Gastrocnemius medialis (tissue), 4 donors: ENCODE data around the gene GOLGA8B. TPM values are rescaled to one million over a fixed set of nuclear protein-coding genes. Genes with fewer than 3 reads are reported as not detected.

Experiments
- ATAC-seq, 2 donors: fragments of 150-250 bp; one replicate each; pipeline ENCODE4 v1.9.1; 2016
- DNase-seq, 2 donors: peaks; one replicate each; pipeline ENCODE4 v3.0.0-alpha.2; 2019
- H3K27ac ChIP-seq, 4 donors: fragments of 200-600 bp; sonication (generic); 1 replicate in 1 of 4; 2 replicates in 3 of 4; pipeline ENCODE4 v1.5.1; 2016 to 2018; ENCODE audit warnings: mild to moderate bottlenecking in 2 of 4, moderate library complexity in 1 of 4
- H3K27me3 ChIP-seq, 3 donors: fragments of 200-600 bp; sonication (generic) in 2 of 3; 1 replicate in 1 of 3; 2 replicates in 2 of 3; pipeline versions ENCODE4 v1.5.1 to v1.6.0; 2016 to 2019; ENCODE audit warnings: mild to moderate bottlenecking in 1 of 3, moderate library complexity in 1 of 3
- H3K36me3 ChIP-seq, 2 donors: fragments of 200-600 bp; sonication (generic) in 1 of 2; one replicate each; pipeline ENCODE4 v1.5.1; 2017 to 2018
- H3K4me1 ChIP-seq, 2 donors: fragments of 200-600 bp; sonication (generic) in 1 of 2; one replicate each; pipeline ENCODE4 v1.5.1; 2016 to 2017; ENCODE audit warnings: mild to moderate bottlenecking in 2 of 2
- H3K4me3 ChIP-seq, 4 donors: fragments of 200-600 bp; sonication (generic) in 3 of 4; 1 replicate in 1 of 4; 2 replicates in 3 of 4; pipeline ENCODE4 v1.5.1; 2016 to 2019; ENCODE audit warnings: mild to moderate bottlenecking in 2 of 4
- H3K9me3 ChIP-seq, 3 donors: fragments of 200-600 bp; sonication (generic) in 2 of 3; 1 replicate in 1 of 3; 2 replicates in 2 of 3; pipeline ENCODE4 v1.5.1; 2016 to 2019
- CTCF ChIP-seq, 5 experiments: fragments of 450-650 bp in 3 of 5; fragments of 200-600 bp in 2 of 5; sonication (generic) in 2 of 5; IDR thresholded peaks in 4 of 5; conservative IDR thresholded peaks in 1 of 5; 1 replicate in 4 of 5; 2 replicates in 1 of 5; pipeline ENCODE4 v1.5.1; 2016 to 2019; ENCODE audit warnings: antibody characterized with exemption in 5 of 5, mild to moderate bottlenecking in 3 of 5, moderate library complexity in 3 of 5
- POLR2A ChIP-seq, 2 donors: fragments of 450-650 bp; IDR thresholded peaks; one replicate each; pipeline ENCODE4 v1.6.1; 2017; ENCODE audit warnings: antibody characterized with exemption in 2 of 2, mild to moderate bottlenecking in 2 of 2, moderate library complexity in 2 of 2
- in situ Hi-C, 4 donors: fragments of 200-750 bp; cut with MboI; loops; one replicate each; pipeline versions ENCODE4 v1.15.0 to v1.8.0; 2017; ENCODE audit warnings: low sequenced_read_pairs in 4 of 4
- intact Hi-C: fragments of 100-400 bp; cut with DNase I; formaldehyde crosslinking; loops from one replicate; pipeline ENCODE4 v1.15.1; 2023; ENCODE audit warnings: low total_unique reads
- total RNA-seq, 4 donors: library from RNA; depleted of rRNA; stranded (reverse); fragments of >200 nt; gene quantifications; one replicate each; pipeline versions ENCODE4 v1.1.0 to v1.2.3, GENCODE V29; 2016

Gene GOLGA8B
- total RNA-seq, 4 donors from 2014 or later, result 2.5 to 55.5 (median 22.9) TPM

DNA sequence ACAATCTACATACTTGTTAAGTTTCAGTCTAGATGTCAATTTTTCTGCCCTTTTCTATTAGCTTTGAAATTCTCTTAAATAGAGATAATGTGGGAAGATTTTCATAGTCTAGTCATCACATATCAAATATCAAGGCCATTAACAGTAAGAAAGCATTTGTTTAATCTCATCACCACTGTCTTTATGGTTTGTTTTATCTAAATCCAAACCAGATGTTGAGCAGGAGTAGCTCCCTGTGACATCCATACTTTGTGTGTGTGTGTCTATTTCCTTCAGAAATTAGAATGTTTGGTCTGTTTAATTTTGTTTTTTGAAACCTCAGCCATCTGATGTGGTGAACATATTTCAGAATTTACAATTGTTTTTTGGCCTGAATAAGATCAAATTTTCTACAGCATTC, 23.1 kb upstream of the GOLGA8B start:
- TF ChIP-seq CTCF (IDR thresholded peaks at IDR 0.05 in 4 of 5, conservative IDR thresholded peaks at IDR 0.05 in 1 of 5) (no peak), POLR2A (IDR thresholded peaks at IDR 0.05) (no peak)
- DNase-seq (no peak), ATAC-seq (no peak)
- H3K27ac ChIP-seq, result no peak overlapping the region
- in situ Hi-C loops (loop anchor here in 1 of 4 donors (25.0 kb wide), 1 partner anchor 306 kb away; no protein-coding TSS in a partner anchor), intact Hi-C loops (no loop called here)
- no peak overlapping the region for H3K4me3 ChIP-seq
- H3K4me1 ChIP-seq, result no peaks in the 10 kb centered on the region
- H3K27me3 ChIP-seq, result peaks cover 0 to 4% (median 0%) of the 10 kb centered on the region in 3 donors
- no peaks in the 10 kb centered on the region for H3K36me3 ChIP-seq
- no peaks in the 10 kb centered on the region for H3K9me3 ChIP-seq

GRCh38 chr15:34606131-34606530, 22.7 kb upstream of the GOLGA8B start:
- no peaks in the 10 kb centered on the region for H3K4me1 ChIP-seq

GRCh38 chr15:34603095-34603494, 19.6 kb upstream of the GOLGA8B start:
- in situ Hi-C loops, result loop anchor here in 1 of 4 donors (25.0 kb wide), 1 partner anchor 309 kb away; no protein-coding TSS in a partner anchor
- ATAC-seq, result no peak
- intact Hi-C loops, result no loop called here

More at GRCh38 chr15:34606131-34606530, 22.7 kb upstream of the GOLGA8B start:
- in situ Hi-C loops (loop anchor here in 1 of 4 donors (25.0 kb wide), 1 partner anchor 306 kb away; no protein-coding TSS in a partner anchor), intact Hi-C loops (no loop called here)
- H3K36me3 ChIP-seq, result no peaks in the 10 kb centered on the region
- ATAC-seq (no peak), DNase-seq (no peak)
- H3K27me3 ChIP-seq, result peaks cover 0 to 4% (median 0%) of the 10 kb centered on the region in 3 donors
- no peak for TF ChIP-seq POLR2A (IDR thresholded peaks at IDR 0.05)
- no peak for TF ChIP-seq CTCF (IDR thresholded peaks at IDR 0.05 in 4 of 5, conservative IDR thresholded peaks at IDR 0.05 in 1 of 5)
- no peaks in the 10 kb centered on the region for H3K9me3 ChIP-seq
- H3K27ac ChIP-seq, result no peak overlapping the region
- no peak overlapping the region for H3K4me3 ChIP-seq

GRCh38 chr15:34600923-34601322, 17.5 kb upstream of the GOLGA8B start:
- Histone ChIP-seq H3K27ac (no peak overlapping the region), H3K9me3 (no peaks in the 10 kb centered on the region), H3K27me3 (peaks cover 0 to 9% (median 0%) of the 10 kb centered on the region in 3 donors), H3K4me1 (no peaks in the 10 kb centered on the region), H3K36me3 (no peaks in the 10 kb centered on the region), H3K4me3 (no peak overlapping the region)
- in situ Hi-C loops (loop anchor here in 1 of 4 donors (25.0 kb wide), 1 partner anchor 311 kb away; no protein-coding TSS in a partner anchor), intact Hi-C loops (no loop called here)
- TF ChIP-seq CTCF (IDR thresholded peaks at IDR 0.05 in 4 of 5, conservative IDR thresholded peaks at IDR 0.05 in 1 of 5) (no peak), POLR2A (IDR thresholded peaks at IDR 0.05) (no peak)
- no peak for DNase-seq
- no peak for ATAC-seq

More at GRCh38 chr15:34603095-34603494, 19.6 kb upstream of the GOLGA8B start:
- H3K27ac ChIP-seq, result no peak overlapping the region
- no peaks in the 10 kb centered on the region for H3K36me3 ChIP-seq
- TF ChIP-seq CTCF (IDR thresholded peaks at IDR 0.05 in 4 of 5, conservative IDR thresholded peaks at IDR 0.05 in 1 of 5), result no peak
- no peak for TF ChIP-seq POLR2A (IDR thresholded peaks at IDR 0.05)
- no peak overlapping the region for H3K4me3 ChIP-seq
- DNase-seq, result no peak
- no peaks in the 10 kb centered on the region for H3K4me1 ChIP-seq
- H3K27me3 ChIP-seq, result peaks cover 0 to 9% (median 0%) of the 10 kb centered on the region in 3 donors
- no peaks in the 10 kb centered on the region for H3K9me3 ChIP-seq
